Activated T-cell treated with anti-CD3 and anti-CD28 coated beads for 24 hours (primary cell): ENCODE data around the gene EXOC2.

Experiments used
- DNase-seq: peaks from one replicate; pipeline ENCODE4 v3.0.0-alpha.2; 2020; ENCODE audit warnings: low read depth

EXOC2 gene

DNA sequence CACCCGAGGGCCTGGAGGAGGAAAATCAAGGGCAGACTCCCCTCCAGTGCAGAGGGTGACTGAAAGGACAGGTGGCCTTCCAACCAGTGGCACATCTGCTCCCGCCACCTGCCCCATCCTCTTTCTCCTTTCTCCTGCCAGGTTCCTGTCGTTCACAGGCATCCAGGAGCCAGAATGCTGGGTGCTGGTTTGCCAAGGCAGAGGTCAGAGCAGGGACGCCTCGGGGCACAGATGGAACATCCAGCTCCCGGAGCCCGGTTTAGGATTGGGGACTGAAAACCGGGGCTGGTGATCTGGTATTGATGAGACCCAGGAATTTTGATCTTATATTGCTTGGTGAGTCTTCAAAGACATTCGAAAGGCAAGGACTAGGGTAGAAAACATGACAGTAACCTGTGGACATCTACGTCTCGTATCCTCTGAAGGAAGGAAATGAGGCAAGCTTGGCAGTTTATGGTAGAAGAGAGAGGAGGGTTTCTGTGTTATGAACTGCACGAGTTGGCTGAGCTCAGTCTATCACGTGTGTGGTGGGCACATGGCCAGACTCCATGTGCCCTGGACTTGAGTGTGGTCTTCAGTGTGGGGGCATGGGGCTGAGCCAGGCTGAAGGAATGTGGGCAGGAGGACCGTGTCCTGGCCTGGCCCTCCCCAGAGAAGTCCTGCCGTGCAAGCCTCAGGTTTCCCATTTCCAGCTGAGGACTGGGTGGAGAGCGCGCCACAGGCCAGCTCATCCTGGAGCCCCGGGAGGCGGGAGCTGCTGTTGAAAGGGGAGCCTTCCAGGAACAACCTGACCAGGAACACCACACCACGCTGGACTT is 227.2 kb downstream of the EXOC2 start:
- no peak for DNase-seq

DNA sequence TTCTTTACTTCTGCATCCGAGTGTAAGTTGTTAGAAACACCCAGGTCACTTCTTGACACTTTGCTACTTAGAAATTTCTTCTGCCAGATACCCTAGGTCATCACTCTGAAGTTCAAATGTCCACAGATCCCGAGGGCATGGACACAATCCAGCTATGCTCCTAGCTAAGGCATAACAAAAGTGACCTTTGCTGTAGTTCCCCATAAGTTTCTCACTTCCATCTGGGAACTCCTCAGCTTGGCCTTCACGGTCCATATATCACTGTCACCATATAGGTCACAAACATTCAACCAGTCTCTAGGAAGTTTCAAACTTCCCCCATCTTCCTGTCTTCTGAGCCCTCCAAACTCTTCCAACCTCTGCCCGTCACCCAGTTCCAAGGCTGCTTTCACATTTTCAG is 236.1 kb downstream of the EXOC2 start:
- no peak for DNase-seq

DNA sequence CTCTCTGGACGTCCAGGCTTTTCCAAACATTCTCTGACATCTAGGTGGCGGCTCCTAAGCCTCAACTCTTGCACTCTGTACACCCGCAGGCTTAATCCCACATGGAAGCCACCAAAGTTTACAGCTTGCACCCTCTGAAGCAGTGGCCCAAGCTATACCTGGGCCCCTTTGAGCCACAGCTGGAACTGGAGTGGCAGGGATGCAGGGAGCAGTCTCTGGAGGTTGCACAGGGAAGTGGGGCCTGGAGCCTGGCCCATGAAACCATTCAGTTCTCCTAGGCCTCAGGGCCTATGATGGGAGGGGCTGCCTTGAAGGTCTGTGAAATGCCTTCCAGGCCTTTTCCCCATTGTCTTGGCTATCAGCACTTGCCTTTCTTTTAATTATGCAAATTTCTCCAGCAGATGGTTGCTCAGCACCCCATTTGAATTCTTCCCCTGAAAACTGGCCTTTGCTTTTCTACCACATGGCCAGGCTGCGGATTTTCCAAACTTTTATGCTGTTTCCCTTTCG is 236.5 kb downstream of the EXOC2 start:
- DNase-seq, result no peak

DNA sequence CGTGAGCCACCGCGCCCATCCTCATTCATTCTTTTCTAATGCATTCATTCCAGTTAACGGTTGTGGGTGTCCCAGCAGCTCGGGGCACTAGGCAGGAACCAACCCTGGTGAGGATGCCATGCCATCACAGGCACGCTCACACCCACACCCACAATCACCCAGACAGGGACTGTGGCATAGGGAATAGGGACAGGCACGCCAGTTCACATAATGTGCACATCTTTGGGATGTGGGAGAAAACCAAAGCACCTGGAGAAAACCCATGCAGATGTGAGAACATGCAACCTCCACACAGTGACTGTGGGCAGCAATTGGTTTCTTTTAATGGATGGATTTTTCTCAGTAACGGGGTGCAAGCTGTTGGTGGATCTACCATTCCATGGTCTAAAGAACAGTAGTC is 237.1 kb downstream of the EXOC2 start:
- no peak for DNase-seq

DNA sequence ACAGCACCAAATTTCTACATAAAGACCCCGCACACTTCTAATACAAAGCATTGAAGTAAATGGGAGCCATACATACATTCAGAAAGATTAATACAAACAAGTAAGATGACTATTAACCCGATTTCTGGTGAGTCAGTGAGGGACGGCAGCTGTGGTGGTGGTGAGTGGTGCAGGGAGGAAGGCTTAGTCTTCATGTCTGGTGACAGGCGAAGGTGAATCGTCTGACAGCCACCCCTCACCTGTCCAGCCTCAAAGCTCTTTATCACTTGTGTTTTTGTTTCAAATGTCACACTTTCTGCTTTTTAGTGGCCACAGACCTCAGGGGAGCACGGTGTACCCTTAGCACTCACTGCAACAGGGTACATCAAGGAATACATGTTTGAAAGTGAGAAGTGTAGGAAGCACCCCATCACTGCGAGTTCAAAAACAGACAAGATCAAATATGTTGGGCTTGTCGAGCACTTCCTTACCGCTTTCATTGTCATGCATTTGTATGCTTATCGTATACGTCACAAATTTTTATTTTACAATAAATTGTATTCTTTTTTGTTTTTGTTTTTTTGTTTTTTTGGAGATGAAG is 237.8 kb downstream of the EXOC2 start:
- DNase-seq, result no peak

DNA sequence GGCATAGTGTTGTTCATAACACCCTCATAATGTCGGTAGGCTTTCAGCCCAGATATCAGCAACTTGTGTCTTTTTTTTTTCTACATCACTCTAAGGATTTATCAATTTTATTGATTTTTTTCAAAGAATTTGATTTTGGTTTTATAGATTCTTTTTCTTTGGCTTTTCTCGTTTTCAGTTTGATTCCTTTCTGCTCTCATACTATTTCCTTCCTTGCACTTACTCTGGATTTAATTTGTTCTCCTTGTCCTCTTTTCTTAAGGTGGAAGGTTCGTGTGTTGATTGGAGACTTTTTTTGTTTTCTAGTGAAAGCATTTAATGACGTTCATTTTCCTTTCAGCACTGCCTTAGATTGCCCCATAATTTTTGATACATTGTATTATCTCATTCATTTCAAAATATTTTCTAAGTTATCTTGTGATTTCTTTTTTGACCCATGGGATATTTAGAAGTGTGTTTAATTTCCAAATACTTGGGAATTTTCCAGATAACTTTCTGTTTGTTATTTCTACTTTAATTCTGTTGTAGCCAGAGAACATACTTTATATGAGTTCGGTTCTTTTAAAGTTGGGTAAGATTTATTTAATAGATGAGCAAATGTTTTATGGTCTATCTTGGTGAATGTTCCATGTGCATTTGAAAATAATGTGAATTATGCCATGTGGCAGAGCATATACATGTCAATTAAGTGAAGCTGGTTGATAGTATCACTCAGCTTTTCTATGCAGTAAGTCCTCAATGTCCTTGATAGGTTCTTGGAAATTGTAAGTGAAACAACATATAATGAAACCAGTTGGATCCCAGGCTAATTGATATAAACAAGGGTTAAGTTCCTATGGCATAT is 238.6 kb downstream of the EXOC2 start:
- no peak for DNase-seq

DNA sequence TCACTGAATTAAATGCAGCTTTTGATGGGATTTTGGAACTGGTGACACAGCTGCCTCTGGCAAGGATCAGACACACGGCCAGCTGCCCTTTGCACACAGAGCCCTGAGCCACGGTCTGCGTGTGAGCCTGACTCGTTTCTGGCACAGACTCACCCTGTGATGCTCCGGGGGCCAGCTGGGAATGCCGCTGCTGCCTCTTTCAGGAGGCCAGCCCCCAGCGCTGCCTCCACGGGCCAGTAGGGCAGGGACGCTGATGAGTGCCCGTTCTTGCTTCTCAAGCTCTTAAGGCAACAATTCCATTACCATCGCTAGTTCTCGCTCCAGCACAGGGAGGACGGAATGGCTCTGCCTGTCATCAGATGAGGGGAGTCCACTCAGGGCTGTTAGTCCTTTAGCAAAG is 239.8 kb downstream of the EXOC2 start:
- no peak for DNase-seq

DNA sequence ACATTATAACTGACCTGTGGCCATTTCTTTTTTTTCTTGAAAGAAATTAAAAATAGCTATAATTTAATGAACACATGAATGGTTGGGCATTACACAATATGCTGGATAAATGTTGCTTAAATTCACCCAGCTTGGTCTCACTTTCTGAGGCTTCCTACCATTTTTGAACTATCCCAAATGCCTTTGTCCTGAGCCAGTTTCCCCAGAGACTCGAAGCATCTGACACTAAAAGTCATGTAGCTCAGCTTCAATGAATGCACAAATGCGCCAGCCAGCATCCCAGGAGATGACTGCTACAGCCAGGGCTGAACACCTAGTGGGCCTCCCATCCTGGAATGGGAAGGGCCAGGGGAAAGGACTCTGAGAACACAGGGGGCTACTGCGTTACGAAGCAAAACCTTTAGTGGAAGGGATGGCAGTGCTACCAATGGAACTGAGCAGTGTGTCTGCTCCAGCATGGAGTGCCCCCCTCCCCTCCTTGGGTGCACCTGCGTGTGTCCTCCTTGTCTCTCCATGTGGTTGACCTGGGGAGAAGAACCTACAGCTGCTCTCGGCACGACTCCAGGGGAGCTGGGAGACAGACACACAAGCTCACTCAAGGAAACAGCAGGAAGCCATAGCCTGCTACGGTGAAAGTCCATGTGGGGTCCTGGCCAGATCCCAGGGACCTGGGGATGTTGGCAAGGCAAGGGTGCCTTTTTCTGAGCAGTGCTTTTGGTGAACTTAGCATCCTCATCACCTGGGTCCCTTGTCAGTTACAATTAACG is 240.5 kb downstream of the EXOC2 start:
- no peak for DNase-seq

DNA sequence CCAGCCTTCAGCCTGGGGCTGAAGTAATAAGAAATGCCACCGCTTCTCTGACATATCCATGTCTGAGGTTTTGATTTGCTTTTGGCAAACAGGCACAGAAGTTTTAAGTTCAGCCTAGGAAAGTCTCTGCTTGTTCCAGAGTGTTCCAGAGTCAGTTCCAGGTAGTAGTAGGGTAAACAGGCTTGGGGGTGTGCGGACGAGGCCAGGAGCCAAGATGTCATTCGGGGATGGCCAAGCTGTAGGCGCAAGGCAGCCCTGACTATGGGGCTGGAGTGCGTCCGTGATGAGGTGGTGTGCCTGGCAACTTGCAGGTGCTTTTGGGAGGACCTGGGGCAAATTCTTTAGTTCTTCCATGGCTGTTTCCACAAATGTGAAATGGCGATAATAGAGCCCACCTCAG is 241.1 kb downstream of the EXOC2 start:
- no peak for DNase-seq

DNA sequence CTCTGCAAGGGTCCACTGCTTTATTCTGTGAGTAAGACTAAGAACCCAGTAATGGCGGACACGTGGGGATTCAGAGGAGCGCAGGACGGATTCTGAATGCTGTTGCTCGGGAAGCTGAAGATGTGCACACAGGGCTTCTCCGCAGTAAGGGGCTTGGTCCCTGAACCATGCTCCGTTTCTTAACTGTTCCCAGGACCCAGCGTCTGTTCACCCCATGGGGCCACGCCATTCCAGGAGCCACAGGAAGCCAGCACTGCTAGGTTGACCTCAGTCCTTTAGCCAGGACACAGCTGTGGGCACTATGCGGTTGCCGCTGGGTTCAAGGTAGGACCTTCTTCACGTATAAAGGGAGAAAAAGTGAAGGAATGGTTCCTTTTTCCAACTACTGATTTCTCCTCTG is 241.6 kb downstream of the EXOC2 start:
- no peak for DNase-seq

DNA sequence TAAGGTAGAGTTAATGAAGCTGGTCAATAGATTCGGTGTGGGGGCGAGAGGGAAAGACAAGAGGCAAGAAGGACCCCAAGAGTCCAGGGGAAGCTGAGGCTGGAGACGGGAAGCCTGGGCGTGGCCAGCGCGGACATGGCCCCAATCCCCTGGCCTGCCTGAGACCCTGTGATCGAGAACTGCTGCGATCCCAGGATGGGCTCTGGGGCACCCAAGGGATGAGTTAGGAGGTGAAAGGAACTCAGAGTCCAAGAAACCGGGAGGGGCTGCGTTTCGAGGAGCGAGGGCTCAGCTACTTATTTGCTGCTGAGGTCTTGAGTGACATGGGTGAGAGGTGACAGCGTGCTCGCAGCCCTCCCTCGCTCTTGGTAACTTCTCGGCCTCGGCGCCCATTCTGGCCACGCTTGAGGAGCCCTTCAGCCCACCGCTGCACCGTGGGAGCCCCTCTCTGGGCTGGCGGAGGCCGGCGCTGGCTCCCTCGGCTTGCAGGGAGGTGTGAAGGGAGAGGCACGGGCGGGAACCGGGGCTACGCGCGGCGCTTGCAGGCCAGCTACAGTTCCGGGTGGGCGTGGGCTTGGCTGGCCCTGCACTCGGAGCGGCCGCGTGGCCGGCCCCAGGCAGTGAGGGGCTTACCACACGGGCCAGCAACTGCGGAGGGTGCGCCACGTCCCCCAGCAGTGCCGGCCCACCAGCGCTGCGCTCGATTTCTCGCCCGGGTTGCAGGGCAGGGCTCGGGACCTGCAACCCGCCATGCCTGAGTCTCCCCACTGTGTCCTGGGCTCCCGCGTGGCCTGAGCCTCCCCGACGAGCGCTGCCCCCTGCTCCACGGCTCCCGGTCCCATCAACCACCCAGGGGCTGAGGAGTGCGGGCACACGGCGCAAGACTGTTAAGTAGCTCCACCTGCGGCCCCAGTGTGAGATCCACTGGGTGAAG is 243.2 kb downstream of the EXOC2 start:
- no peak for DNase-seq

DNA sequence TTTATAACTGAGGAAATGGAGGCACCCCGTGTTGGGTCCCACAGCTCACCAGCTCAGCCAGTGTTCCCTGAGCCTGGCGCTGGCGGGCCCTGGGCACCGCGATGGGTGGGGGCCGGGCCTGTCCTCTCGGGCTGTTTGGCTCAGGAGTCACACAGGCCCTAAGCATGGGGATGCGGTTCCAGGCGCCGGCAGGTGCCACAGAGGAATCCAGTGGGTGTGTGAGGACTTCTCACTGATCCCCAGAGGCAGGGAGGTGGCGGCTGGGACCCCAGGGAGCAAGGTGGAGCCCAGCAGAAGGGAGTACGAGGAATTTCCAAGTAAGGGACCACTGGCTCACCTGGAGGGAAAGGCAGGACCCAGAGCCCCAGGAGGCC is 243.9 kb downstream of the EXOC2 start:
- DNase-seq, result no peak

DNA sequence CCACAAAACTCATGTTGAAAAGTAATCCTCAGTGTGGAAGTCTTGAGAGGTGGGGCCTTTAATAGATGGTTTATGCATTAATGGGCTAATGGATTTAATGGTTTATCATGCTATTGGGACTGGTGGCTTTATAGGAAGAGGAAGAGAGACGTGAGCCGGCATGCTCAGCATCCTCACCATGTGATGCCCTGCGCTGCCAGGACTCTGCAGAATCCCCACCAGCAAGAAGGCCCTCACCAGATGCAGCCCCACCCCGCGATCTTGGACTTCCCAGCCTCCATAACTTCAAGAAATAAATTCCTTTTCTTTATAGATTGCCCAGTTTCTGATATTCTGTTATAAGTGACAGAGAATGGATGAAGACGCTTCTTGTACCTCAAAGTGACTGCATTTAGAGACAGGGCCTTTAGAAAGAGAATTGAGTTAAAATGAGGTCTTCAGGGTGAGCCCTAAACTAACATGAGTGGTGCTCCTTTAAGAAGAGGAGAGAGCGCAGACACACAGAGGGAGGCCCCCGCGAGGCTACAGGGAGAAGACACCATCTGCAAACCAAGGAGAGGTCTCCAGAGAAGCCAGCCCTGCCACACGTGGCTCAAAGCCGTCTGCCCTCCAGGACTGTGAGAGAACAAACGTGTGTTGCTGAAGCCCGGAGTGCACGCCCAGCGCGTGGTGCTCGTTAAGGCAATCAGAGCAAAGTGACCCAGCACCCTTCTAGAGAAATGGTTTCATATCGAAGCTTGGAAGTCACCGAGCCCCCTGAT is 244.5 kb downstream of the EXOC2 start:
- DNase-seq, result no peak

DNA sequence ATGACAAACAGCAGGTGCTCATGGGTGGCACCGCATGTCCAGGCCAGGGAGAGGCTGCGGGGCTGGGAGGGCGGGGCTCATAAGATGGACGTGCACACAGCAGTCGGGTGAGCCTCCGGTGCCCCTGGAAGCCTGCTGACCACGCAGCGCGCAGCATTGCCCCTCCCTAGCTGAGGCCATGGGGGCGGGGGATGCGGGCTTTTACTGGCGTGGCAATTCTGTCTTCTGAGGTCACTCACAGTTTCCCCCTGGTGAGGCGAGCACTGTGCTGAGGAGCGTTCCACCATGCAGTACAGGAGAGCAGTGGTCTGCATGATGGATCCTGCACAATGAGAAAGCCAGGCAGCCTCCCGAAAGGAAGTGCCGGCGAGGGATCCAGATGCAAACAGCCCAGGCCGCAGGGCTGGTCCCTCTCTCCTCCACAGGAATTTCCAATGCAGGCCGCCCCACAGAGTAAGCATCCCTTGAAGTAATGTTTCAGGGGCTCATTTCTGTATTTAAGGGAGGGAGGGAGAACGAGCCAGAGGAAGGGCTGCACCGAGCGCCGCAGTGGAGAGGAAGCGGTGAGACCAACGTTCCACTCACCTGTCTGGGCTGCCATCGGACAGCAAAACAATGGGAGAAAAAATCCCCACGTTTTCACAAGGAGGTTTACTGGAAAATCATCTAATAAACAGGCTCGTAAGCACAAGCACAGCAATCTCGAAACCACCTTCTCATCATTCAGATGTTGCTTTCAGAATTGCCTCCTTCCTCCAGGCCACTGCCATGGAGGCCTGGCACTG is 245.4 kb downstream of the EXOC2 start:
- peak; percentile 36 for DNase-seq

DNA sequence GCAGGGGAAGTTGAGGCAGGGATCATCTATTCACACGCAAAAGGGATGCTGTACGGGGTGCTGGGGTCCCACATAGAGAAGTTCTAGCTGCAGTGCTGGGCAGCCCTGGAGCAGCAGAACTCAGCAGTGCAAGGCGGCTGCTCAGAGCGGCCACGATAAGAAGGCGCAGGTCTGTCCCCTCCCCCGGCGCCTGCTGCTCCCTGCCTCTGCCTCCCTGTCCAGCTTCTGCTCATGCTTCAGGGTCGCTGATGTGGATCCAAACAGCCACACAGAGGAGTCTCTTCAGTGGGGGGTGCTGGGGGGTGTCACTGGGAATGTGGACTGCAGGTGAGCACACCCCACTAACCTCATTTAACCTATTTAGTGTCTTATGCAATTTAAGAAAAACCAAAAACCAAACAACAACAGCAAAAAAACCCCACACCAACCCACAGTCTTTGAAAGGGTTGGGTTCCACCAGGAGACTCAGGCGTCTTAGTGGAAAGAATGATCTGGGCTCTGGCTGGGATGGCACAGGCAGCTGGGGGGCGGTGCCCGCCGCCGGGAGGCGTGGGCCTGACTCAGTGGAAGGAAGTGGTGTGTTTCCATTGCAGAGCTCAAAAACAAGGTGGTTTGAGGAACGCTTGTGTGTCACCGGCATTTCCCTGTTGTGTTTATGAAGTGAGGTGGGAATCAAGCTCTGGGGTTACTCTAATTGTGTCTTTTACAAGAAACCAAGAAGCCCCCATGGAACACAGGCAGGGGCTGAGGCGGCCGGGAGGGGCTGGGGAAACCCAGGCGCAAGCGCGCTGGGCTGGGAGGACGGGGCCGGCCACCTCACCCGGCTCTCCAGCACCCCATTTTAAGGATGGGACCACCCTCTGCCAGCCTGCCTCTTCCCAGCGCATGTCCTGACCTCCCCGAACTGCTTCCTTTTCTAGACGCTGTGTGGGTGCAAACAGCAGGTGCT is 246.2 kb downstream of the EXOC2 start:
- peak; percentile 93 for DNase-seq

DNA sequence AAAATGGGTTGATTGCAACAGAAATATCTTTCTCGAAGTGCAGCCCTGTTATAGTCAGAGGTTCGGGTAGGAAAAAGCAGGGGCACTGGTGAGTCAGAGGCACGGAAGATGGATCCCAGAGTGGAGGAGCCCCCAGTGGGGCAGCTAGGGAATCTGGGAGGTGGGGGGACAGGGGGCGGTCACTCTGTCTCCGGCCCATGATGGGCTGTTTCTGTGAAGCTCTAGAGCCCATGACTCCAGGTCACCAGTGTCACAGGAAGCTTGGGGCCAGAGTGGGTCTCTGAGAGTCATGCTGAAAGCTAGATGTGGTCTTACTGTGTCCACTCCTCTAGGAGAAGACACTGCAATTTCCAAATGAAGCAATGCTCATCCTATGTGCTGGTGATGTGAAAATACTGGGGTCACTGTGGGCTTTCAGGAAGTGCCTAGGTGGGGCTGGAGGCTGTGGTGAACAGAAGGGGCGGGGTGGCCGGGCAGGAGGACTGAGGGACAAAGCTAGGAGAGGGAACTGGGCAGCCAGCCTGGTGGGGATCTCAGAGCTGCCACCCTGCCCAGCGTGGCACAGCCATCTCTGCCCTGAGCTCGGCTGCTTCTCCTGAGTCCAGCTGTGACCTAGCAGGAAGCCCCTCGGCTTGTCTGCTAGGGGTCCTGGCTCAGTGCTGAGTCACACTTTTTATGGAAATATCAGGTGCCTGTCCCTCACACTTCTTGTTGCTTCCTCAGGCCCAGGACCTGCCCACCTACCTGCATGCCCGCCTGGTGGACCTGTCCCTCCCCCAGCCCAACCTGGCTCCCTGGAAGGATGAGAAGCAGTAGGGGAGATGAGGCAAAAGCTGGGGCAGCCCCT is 247.1 kb downstream of the EXOC2 start:
- no peak for DNase-seq

DNA sequence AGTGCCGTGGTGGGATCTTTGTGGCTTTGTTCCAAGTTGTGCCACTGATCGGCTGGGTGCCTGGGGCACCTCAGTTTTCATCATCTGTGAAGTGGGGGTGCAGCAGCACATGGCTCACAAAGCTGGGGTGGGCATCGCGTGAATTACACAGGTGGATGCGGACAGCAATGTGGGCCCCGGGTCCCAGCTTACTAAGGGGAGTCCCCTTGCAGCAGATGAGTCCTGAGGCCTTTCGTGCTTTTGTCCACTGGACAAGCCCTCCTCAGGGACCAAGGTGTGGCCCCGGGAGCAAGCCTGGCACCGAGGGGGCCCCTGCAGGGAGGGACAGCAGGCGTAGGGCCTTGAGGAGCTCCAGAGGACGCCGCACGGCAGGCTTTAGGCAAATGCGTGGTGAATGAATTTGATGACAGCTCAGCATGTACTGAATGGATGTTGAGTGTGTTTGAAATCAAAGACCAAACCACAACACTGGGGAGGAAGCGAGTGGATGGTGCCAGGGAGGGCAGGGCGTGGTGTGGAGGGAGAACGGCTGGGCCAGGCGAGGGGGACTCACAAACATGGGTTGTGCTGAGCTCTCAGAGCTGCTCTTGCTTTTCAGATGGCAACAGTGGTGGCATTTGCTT is 248.2 kb downstream of the EXOC2 start:
- peak; percentile 39 for DNase-seq
